ENCODE measurements around the gene IL21R. TPM values are rescaled to one million over a fixed set of nuclear protein-coding genes. Genes with fewer than 3 reads are reported as not detected.
"Not testable (repeated sequence)": the region's sequence is repeated elsewhere in the genome, so short reads cannot be mapped to it uniquely, and the experiment has no call there.

The IL21R gene
- total and polyA plus RNA-seq, 10 of the 15 experiments (the other 5 are each of a cell fraction or from before 2014, with no cell fraction given): 5.3 to 138 (median 82.5) TPM

DNA sequence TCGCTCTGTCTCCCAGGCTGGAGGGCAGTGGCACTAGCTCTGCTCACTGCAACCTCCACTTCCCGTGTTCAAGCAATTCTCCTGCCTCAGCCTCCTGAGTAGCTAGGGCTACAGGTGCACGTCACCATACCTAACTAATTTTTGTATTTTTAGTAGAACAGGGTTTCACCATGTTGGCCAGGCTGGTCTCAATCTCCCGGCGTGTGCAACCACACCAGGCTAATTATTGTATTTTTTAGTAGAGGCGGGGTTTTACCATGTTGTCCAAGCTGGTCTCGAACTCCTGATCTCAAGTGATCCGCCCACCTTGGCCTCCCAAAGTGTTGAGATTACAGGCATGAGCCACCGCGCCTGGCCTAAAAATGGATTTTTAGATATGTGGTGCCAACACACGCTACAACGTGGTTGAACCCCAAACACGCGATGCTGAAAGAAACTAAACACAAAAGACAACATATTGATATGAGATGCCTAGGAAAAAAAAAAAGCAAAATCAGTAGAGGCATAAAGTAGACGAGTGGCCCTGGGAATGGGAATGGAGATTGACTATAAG, 3.6 kb upstream of the IL21R start:
- H3K4me2 ChIP-seq (ENCODE audit: control insufficient read depth, insufficient read depth): peak overlapping the region; percentile 83
- ChIA-PET RAD21 (ENCODE audit: unreplicated experiment) (interaction anchor here (0.8 to 12.8 kb wide), 15 partner anchors 9 to 193 kb away, joined by 3 to 224 read pairs (median 7); no protein-coding TSS in a partner anchor), POLR2A (interaction anchor here (0.5 to 11.1 kb wide), 18 partner anchors 8 to 199 kb away, joined by 3 to 208 read pairs (median 4); no protein-coding TSS in a partner anchor)

More for the DNA sequence above, 3.6 kb upstream of the IL21R start:
- TF ChIP-seq ZNF24 (IDR thresholded peaks at IDR 0.05) (peak; percentile 39; the same call in 1 of the 2 replicates), ZNF217 (IDR thresholded peaks at IDR 0.05) (peak; percentile 94), SMARCA5 (IDR thresholded peaks at IDR 0.05) (0 out of 2 replicates have a peak, but pooled peaks have one; percentile 54), MXI1 (IDR thresholded peaks at IDR 0.05; ENCODE audit: low read depth, low read length) (0 out of 2 replicates have a peak, but pooled peaks have one; percentile 15)
- TF ChIP-seq, protein P1, sequence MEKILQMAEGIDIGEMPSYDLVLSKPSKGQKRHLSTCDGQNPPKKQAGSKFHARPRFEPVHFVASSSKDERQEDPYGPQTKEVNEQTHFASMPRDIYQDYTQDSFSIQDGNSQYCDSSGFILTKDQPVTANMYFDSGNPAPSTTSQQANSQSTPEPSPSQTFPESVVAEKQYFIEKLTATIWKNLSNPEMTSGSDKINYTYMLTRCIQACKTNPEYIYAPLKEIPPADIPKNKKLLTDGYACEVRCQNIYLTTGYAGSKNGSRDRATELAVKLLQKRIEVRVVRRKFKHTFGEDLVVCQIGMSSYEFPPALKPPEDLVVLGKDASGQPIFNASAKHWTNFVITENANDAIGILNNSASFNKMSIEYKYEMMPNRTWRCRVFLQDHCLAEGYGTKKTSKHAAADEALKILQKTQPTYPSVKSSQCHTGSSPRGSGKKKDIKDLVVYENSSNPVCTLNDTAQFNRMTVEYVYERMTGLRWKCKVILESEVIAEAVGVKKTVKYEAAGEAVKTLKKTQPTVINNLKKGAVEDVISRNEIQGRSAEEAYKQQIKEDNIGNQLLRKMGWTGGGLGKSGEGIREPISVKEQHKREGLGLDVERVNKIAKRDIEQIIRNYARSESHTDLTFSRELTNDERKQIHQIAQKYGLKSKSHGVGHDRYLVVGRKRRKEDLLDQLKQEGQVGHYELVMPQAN (conservative IDR thresholded peaks at IDR 0.05): 0 out of 2 replicates have a peak, but pooled peaks have one; percentile 18
- DNase-seq (ENCODE audit: low read depth, low spot score): peak; percentile 71
- FAIRE-seq; H3K36me3 ChIP-seq (ENCODE audit: control insufficient read depth in 2 of 2, insufficient read depth in 2 of 2, low read length in 1 of 2); ATAC-seq; H3K9me3 ChIP-seq (replicated peaks; ENCODE audit: control insufficient read depth, insufficient read depth, low read length); in situ Hi-C loops (cut with MboI); BruUV-seq (replicated peaks); intact Hi-C loops (cut with micrococcal nuclease; ENCODE audit: unreplicated experiment); H4K20me1 ChIP-seq (ENCODE audit: control insufficient read depth, insufficient read depth); H3K27me3 ChIP-seq (replicated peaks in 1 of 2; ENCODE audit: control insufficient read depth in 2 of 2, insufficient read depth in 2 of 2, low read length in 1 of 2): not testable (repeated sequence)
- Histone ChIP-seq H3K4me3 (peak overlapping the region; percentile 42; the same call in 1 of the 2 replicates), H3K4me1 (ENCODE audit: control insufficient read depth, insufficient read depth, low read length) (peaks cover 40% of the 10 kb centered on the region), H3K9ac (ENCODE audit: control insufficient read depth, insufficient read depth, low read length) (peak overlapping the region; percentile 47; the same call in 1 of the 2 replicates), H3K79me2 (ENCODE audit: control insufficient read depth, insufficient read depth, low read length) (peaks cover 32% of the 10 kb centered on the region), H3K27ac (ENCODE audit: control insufficient read depth, insufficient read depth) (peak overlapping the region; percentile 97), H2AFZ (ENCODE audit: control insufficient read depth, low read depth, low read length) (peak overlapping the region; percentile 61)
- WGBS (ENCODE audit: insufficient coverage, insufficient replicate concordance, low lambda C conversion rate, missing lambda C conversion rate): 16% methylated on average over 15 of the region's 15 CpGs
- ChIA-PET SMC1A (ENCODE audit: uncharacterized antibody, unreplicated experiment) (interaction anchor here (0.7 to 10.9 kb wide), 16 partner anchors 9 to 228 kb away, joined by 3 to 220 read pairs (median 4); no protein-coding TSS in a partner anchor), CTCF (interaction anchor here (0.6 to 3.3 kb wide), 12 partner anchors 9 to 243 kb away, joined by 3 to 19 read pairs (median 5); no protein-coding TSS in a partner anchor)
